PC-3 (cell line): Measurements from ENCODE around the gene DCP1B. TPM values are rescaled to one million over a fixed set of nuclear protein-coding genes. Genes with fewer than 3 reads are reported as not detected.

Source experiments
- ATAC-seq: fragments of 200-7000 bp; cut with Tn5 transposase; 2 replicates; pipeline ENCODE4 v1.9.1; 2020; ENCODE audit warnings: mild to moderate bottlenecking, moderate library complexity
- BruUV-seq: library from RNA; stranded (reverse); fragments of 400-500 nt; replicated peaks from 2 replicates; lab custom pipeline; 2021; lab: Mats Ljungman, UMichigan
- CTCF ChIA-PET: fragments of 300-600 bp; sonication (Branson Sonifier 250); formaldehyde crosslinking; loops from one replicate; lab custom pipeline; 2022; ENCODE audit warnings: antibody characterized with exemption; lab: Charles Lee
- POLR2A ChIA-PET: fragments of 300-600 bp; sonication (Branson Sonifier 250); formaldehyde crosslinking; loops from one replicate; lab custom pipeline; 2022; ENCODE audit warnings: antibody characterized with exemption; ENCODE audit not compliant: unreplicated experiment; lab: Charles Lee
- DNase-seq: peaks from one replicate; pipeline ENCODE4 v3.0.0-alpha.2; 2015
- H2AFZ ChIP-seq: fragments of 300-600 bp; sonication (generic); 2 replicates; pipeline ENCODE4 v1.6.0; 2016; ENCODE audit warnings: antibody characterized with exemption, low read length
- H3F3A ChIP-seq: fragments of 300-600 bp; sonication (generic); one replicate; pipeline ENCODE4 v1.6.0; 2017; ENCODE audit warnings: antibody characterized with exemption, low read length, control low read depth, mild to moderate bottlenecking; ENCODE audit not compliant: unreplicated experiment
- H3K27ac ChIP-seq: fragments of 300-600 bp; sonication (generic); 2 replicates; pipeline ENCODE4 v1.5.1; 2016; ENCODE audit warnings: mild to moderate bottlenecking, low read length
- H3K27me3 ChIP-seq: fragments of 300-600 bp; sonication (generic); 2 replicates; pipeline ENCODE4 v1.6.1; 2016; ENCODE audit warnings: low read length, mixed read lengths
- H3K36me3 ChIP-seq: fragments of 300-600 bp; sonication (generic); 2 replicates; pipeline ENCODE4 v1.6.1; 2016; ENCODE audit warnings: low read depth, mixed run types, low read length, mixed read lengths
- H3K4me1 ChIP-seq: fragments of 300-600 bp; sonication (generic); 2 replicates; pipeline ENCODE4 v1.5.1; 2016; ENCODE audit warnings: low read length; ENCODE audit not compliant: insufficient read depth
- H3K4me2 ChIP-seq: fragments of 300-600 bp; sonication (generic); 2 replicates; pipeline ENCODE4 v1.6.0; 2016; ENCODE audit warnings: low read length
- H3K4me3 ChIP-seq: fragments of 300-600 bp; sonication (generic); 2 replicates; pipeline ENCODE4 v1.5.1; 2016; ENCODE audit warnings: mild to moderate bottlenecking, low read length, mixed read lengths
- H3K79me2 ChIP-seq: fragments of 300-600 bp; sonication (generic); 2 replicates; pipeline ENCODE4 v1.6.1; 2017; ENCODE audit warnings: low read length, mixed read lengths
- H3K9ac ChIP-seq: fragments of 300-600 bp; sonication (generic); 2 replicates; pipeline ENCODE4 v1.6.0; 2016; ENCODE audit warnings: mild to moderate bottlenecking, low read length
- H3K9me2 ChIP-seq: fragments of 300-600 bp; sonication (generic); replicated peaks from 2 replicates; pipeline ENCODE4 v1.6.1; 2016; ENCODE audit warnings: mixed run types, low read length, mixed read lengths
- H3K9me3 ChIP-seq: fragments of 300-600 bp; sonication (generic); 2 replicates; pipeline ENCODE4 v1.6.1; 2016; ENCODE audit warnings: low read length, mixed read lengths
- H4K20me1 ChIP-seq: fragments of 300-600 bp; sonication (generic); 2 replicates; pipeline ENCODE4 v1.6.1; 2016; ENCODE audit warnings: low read length, mixed read lengths
- EZH2 ChIP-seq: fragments of 300-600 bp; sonication (generic); IDR thresholded peaks from one replicate; pipeline ENCODE4 v1.6.1; 2017; ENCODE audit warnings: antibody characterized with exemption, mild to moderate bottlenecking, low read length; ENCODE audit not compliant: unreplicated experiment
- EZH2phosphoT487 ChIP-seq: fragments of 300-600 bp; sonication (generic); IDR thresholded peaks from 2 replicates; pipeline ENCODE4 v1.6.1; 2018; ENCODE audit warnings: mild to moderate bottlenecking, antibody characterized with exemption, low read length, borderline replicate concordance
- intact Hi-C: fragments of 100-400 bp; cut with micrococcal nuclease; formaldehyde crosslinking; loops from 2 replicates; pipeline ENCODE4 v1.9.0; 2023
- total RNA-seq: library from RNA; depleted of rRNA; stranded (reverse); fragments of >200 nt; gene quantifications from 2 replicates; pipeline ENCODE4 v1.2.3, GENCODE V29; 2014
- TF ChIP-seq, protein P1 (sequence below): fragments of 300-600 bp; sonication (generic); conservative IDR thresholded peaks from 2 replicates; pipeline ENCODE4 v1.5.1; 2017; ENCODE audit warnings: antibody characterized with exemption, low read depth, mild to moderate bottlenecking, low read length

The DCP1B gene
- total RNA-seq, 1 experiment from 2014 or later = 4.9 TPM

DNA sequence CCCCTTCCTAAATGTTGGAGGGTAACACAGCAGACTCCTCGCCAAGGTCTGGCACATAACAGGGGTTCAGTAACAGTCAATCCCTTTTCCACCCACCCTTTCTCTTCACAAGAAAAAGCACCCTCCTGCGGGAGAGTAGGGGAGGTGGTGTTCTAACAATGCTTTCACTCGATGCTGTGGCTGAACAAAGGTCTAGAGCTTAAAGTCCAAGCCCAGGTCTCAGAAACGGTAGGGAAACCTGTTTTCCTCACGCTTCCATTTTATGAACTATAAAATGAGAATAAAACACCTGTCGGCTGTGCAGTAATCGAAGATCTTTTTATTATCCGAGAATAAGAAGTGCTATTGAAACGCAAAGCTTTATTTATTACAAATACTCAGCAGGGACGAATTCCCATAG is 64.9 kb downstream of the DCP1B start:
- Histone ChIP-seq H3K27ac (no peak overlapping the region), H3K9me2 (no peaks in the 10 kb centered on the region), H3K9me3 (no peaks in the 10 kb centered on the region), H3K9ac (no peak overlapping the region), H3K4me2 (no peak overlapping the region), H3K36me3 (no peaks in the 10 kb centered on the region), H3K4me3 (no peak overlapping the region), H3F3A (no peaks in the 10 kb centered on the region), H3K4me1 (peaks cover 21% of the 10 kb centered on the region), H4K20me1 (no peaks in the 10 kb centered on the region), H3K79me2 (no peaks in the 10 kb centered on the region), H3K27me3 (no peaks in the 10 kb centered on the region), H2AFZ (no peak overlapping the region)
- BruUV-seq = no TSS peak
- TF ChIP-seq EZH2 = no peak
- TF ChIP-seq, protein P1, sequence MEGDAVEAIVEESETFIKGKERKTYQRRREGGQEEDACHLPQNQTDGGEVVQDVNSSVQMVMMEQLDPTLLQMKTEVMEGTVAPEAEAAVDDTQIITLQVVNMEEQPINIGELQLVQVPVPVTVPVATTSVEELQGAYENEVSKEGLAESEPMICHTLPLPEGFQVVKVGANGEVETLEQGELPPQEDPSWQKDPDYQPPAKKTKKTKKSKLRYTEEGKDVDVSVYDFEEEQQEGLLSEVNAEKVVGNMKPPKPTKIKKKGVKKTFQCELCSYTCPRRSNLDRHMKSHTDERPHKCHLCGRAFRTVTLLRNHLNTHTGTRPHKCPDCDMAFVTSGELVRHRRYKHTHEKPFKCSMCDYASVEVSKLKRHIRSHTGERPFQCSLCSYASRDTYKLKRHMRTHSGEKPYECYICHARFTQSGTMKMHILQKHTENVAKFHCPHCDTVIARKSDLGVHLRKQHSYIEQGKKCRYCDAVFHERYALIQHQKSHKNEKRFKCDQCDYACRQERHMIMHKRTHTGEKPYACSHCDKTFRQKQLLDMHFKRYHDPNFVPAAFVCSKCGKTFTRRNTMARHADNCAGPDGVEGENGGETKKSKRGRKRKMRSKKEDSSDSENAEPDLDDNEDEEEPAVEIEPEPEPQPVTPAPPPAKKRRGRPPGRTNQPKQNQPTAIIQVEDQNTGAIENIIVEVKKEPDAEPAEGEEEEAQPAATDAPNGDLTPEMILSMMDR = no peak
- no peak for TF ChIP-seq EZH2phosphoT487
- DNase-seq (no peak), ATAC-seq (no peak)
- intact Hi-C loops = loop anchor here (5.0 to 10.0 kb wide), 2 partner anchors 285 to 307 kb away; no protein-coding TSS in a partner anchor
- ChIA-PET POLR2A (no interaction called here), CTCF (interaction anchor here (0.7 to 1.4 kb wide), 7 partner anchors 76 to 305 kb away, joined by 3 to 20 read pairs (median 5); no protein-coding TSS in a partner anchor)

DNA sequence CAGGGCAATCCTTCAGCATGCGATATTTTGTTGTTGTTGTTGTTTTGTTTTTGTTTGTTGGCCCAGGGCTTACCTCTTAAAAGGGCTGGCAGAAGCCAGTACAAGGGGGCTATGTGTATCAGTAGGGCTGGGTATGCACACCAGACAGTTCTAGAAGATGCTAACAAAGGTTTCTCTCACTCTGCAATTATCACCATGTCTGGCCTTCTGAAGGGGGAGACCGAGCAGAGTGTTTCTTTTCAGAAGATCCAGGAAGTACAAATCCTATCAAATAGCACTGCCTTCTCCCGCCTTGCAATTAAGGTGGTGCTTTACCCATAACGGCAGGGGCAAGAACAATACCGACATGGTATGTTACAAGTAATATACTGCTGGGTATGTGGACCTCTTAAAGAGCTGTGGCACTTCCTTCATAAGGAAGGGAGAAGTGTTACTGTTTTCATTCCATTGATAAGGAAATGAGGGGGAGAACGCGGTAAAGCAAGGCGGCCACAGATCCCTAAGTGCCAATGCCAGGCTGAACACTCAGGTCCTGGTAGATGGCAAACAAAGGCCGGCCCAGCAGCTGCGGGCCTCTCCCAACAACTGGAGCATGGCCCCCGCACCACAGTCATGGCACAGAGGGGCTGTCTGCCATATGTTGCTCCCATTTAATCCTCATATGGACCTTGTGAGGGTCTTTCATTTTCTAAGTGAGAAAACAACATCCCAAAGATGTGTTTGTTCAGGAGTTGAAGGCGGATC is 66.6 kb downstream of the DCP1B start:
- Histone ChIP-seq H3K9me3 (no peaks in the 10 kb centered on the region), H3K4me2 (no peak overlapping the region), H3K79me2 (no peaks in the 10 kb centered on the region), H4K20me1 (no peaks in the 10 kb centered on the region), H3F3A (no peaks in the 10 kb centered on the region), H3K36me3 (no peaks in the 10 kb centered on the region), H3K9me2 (no peaks in the 10 kb centered on the region), H3K9ac (no peak overlapping the region), H3K27me3 (no peaks in the 10 kb centered on the region), H3K4me3 (no peak overlapping the region), H2AFZ (no peak overlapping the region), H3K4me1 (peaks cover 21% of the 10 kb centered on the region), H3K27ac (no peak overlapping the region)
- CTCF ChIA-PET = no interaction called here
- TF ChIP-seq EZH2phosphoT487 (no peak), EZH2 (no peak)
- TF ChIP-seq, protein P1 = no peak
- DNase-seq (no peak), ATAC-seq (no peak)
- no TSS peak for BruUV-seq
- POLR2A ChIA-PET = no interaction called here
- intact Hi-C loops = loop anchor here (5.0 to 10.0 kb wide), 2 partner anchors 283 to 305 kb away; no protein-coding TSS in a partner anchor
